ENCODE data around the gene STXBP1.
"Not testable (repeated sequence)": the region's sequence is repeated elsewhere in the genome, so short reads cannot be mapped to it uniquely, and the experiment has no call there.

The STXBP1 gene

GRCh38 chr9:127571971-127572370 is 40.1 kb upstream of the STXBP1 start:
- TF ChIP-seq, protein P1, sequence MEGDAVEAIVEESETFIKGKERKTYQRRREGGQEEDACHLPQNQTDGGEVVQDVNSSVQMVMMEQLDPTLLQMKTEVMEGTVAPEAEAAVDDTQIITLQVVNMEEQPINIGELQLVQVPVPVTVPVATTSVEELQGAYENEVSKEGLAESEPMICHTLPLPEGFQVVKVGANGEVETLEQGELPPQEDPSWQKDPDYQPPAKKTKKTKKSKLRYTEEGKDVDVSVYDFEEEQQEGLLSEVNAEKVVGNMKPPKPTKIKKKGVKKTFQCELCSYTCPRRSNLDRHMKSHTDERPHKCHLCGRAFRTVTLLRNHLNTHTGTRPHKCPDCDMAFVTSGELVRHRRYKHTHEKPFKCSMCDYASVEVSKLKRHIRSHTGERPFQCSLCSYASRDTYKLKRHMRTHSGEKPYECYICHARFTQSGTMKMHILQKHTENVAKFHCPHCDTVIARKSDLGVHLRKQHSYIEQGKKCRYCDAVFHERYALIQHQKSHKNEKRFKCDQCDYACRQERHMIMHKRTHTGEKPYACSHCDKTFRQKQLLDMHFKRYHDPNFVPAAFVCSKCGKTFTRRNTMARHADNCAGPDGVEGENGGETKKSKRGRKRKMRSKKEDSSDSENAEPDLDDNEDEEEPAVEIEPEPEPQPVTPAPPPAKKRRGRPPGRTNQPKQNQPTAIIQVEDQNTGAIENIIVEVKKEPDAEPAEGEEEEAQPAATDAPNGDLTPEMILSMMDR (IDR thresholded peaks at IDR 0.05; ENCODE audit: insufficient read depth, low read depth, low read length, missing control alignments) = no peak
- no peak for DNase-seq (ENCODE audit: low read depth)
- no peak overlapping the region for H3K4me3 ChIP-seq (ENCODE audit: low read length)

GRCh38 chr9:127572961-127573721 is 38.9 kb upstream of the STXBP1 start:
- peak; percentile 63 for DNase-seq (ENCODE audit: low read depth)
- TF ChIP-seq, protein P1 (IDR thresholded peaks at IDR 0.05; ENCODE audit: insufficient read depth, low read depth, low read length, missing control alignments) = no peak
- no peak overlapping the region for H3K4me3 ChIP-seq (ENCODE audit: low read length)

GRCh38 chr9:127574072-127574993 is 37.7 kb upstream of the STXBP1 start:
- TF ChIP-seq, protein P1 (IDR thresholded peaks at IDR 0.05; ENCODE audit: insufficient read depth, low read depth, low read length, missing control alignments) = no peak
- no peak overlapping the region for H3K4me3 ChIP-seq (ENCODE audit: low read length)
- DNase-seq (ENCODE audit: low read depth) = peak; percentile 90

GRCh38 chr9:127575875-127576778 is 36.0 kb upstream of the STXBP1 start:
- H3K4me3 ChIP-seq (ENCODE audit: low read length) = no peak overlapping the region
- DNase-seq (ENCODE audit: low read depth) = no peak
- TF ChIP-seq, protein P1 (IDR thresholded peaks at IDR 0.05; ENCODE audit: insufficient read depth, low read depth, low read length, missing control alignments) = no peak

- H3K4me3 ChIP-seq (ENCODE audit: low read length); DNase-seq (ENCODE audit: low read depth): not testable (repeated sequence)
These were observed 34.9 kb upstream of the STXBP1 start for GRCh38 chr9:127577194-127577593.

- peak overlapping the region; percentile 38 for H3K4me3 ChIP-seq (ENCODE audit: low read length)
- no peak for DNase-seq (ENCODE audit: low read depth)
- TF ChIP-seq, protein P1 (IDR thresholded peaks at IDR 0.05; ENCODE audit: insufficient read depth, low read depth, low read length, missing control alignments) = no peak
These were observed 33.5 kb upstream of the STXBP1 start for GRCh38 chr9:127578627-127578951.

Measured in epithelial cell of esophagus (primary cell).